ENCODE data around the gene VGF.
A peak's percentile ranks its signal among the peaks of the same experiment; 100 is the strongest.
"Not testable (repeated sequence)": the region's sequence is repeated elsewhere in the genome, so short reads cannot be mapped to it uniquely, and the experiment has no call there.

The VGF gene

DNA sequence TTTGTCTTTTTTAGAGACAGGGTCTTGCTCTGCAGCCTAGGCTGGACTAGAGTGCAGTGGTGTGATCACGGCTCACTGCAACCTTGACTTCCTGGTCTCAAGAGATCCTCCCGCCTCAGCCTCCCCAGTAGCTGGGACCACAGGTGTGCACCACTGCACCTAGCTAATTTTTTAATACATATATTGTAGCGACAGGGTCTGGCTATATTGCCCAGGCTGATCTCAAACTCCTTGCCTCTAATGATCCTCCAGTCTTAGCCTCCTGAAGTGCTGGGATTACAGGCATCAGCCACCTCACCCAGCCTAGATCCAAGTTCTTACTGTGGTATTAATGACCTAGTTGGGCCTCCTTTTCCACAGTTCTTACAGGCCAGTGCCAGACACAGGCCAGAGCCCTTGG lies 50.2 kb downstream of the VGF start:
- no peak overlapping the region for H2BK5ac ChIP-seq (ENCODE audit: low read depth, low read length, poor library complexity)
- peak overlapping the region; percentile 5 for H4K91ac ChIP-seq (ENCODE audit: low read depth, low read length)
- no peak overlapping the region for H3K9ac ChIP-seq (ENCODE audit: low read length)
- no peak overlapping the region for H2AK5ac ChIP-seq (ENCODE audit: low read length)
- H3K79me2 ChIP-seq (ENCODE audit: control insufficient read depth, insufficient read depth, low read length, poor library complexity), result no peaks in the 10 kb centered on the region
- no peaks in the 10 kb centered on the region for H3K27me3 ChIP-seq (ENCODE audit: insufficient read depth, low read length)
- H3K18ac ChIP-seq (ENCODE audit: low read length), result no peak overlapping the region
- peaks cover 20% of the 10 kb centered on the region for H3K79me1 ChIP-seq (ENCODE audit: low read length)
- no peak overlapping the region for H4K8ac ChIP-seq (ENCODE audit: low read depth, low read length)
- no CpG with 5 or more reads among the region's 3 CpGs for WGBS (ENCODE audit: extremely low coverage, insufficient coverage, insufficient read length)
- H4K12ac ChIP-seq (ENCODE audit: low read depth, low read length), result no peak overlapping the region
- H3K14ac ChIP-seq (ENCODE audit: low read length), result no peak overlapping the region
- H3K4me2 ChIP-seq (ENCODE audit: low read length), result no peak overlapping the region
- H3K9me3 ChIP-seq (ENCODE audit: insufficient read depth, low read depth, low read length), result no peaks in the 10 kb centered on the region
- no peaks in the 10 kb centered on the region for H3K36me3 ChIP-seq (ENCODE audit: control insufficient read depth in 1 of 2, insufficient read depth in 2 of 2, low read length in 2 of 2)
- H3K4me3 ChIP-seq (ENCODE audit: low read depth, low read length), result no peak overlapping the region
- H3K4ac ChIP-seq (ENCODE audit: low read depth, low read length), result no peak overlapping the region
- no peak overlapping the region for H2AFZ ChIP-seq (ENCODE audit: insufficient read depth, low read length, poor library complexity)
- no peak overlapping the region for H2BK120ac ChIP-seq (ENCODE audit: insufficient read depth, low read length, poor library complexity)
- no peak overlapping the region for H2BK12ac ChIP-seq (ENCODE audit: low read length)
- peak; percentile 0 to 4 for DNase-seq
- H3K27ac ChIP-seq (ENCODE audit: low read depth, low read length), result no peak overlapping the region
- peaks cover 13 to 14% of the 10 kb centered on the region in 2 experiments for H3K4me1 ChIP-seq (ENCODE audit: control insufficient read depth in 1 of 2, insufficient read depth in 2 of 2, low read length in 2 of 2)
- no peak overlapping the region for H3K23ac ChIP-seq (ENCODE audit: low read length)

DNA sequence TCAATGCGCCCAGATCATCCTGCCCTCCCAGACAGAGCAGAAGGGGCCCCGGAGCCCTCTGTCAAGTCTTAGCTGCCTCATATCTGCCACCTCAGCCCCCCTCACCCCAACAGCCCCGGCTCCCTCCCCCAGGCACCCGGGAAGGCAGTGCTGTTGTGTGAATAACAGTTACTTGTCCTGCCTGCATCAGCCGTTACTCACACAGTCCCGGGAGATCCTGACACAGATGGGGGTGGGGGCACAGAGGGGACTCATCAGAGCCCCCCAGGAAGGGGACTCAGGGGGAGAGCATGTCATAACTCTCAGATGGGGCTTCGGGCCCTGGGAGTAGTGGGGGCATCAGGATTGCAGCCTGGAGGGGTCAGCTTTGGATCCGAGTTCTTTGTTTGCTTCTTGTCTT lies 50.9 kb downstream of the VGF start:
- Histone ChIP-seq H3K9ac (ENCODE audit: low read length) (no peak overlapping the region), H3K79me1 (ENCODE audit: low read length) (peaks cover 20% of the 10 kb centered on the region), H2AFZ (ENCODE audit: insufficient read depth, low read length, poor library complexity) (no peak overlapping the region), H3K14ac (ENCODE audit: low read length) (no peak overlapping the region), H4K12ac (ENCODE audit: low read depth, low read length) (no peak overlapping the region), H3K18ac (ENCODE audit: low read length) (no peak overlapping the region), H3K4me2 (ENCODE audit: low read length) (no peak overlapping the region), H3K23ac (ENCODE audit: low read length) (no peak overlapping the region), H2AK5ac (ENCODE audit: low read length) (no peak overlapping the region), H4K91ac (ENCODE audit: low read depth, low read length) (peak overlapping the region; percentile 39), H2BK120ac (ENCODE audit: insufficient read depth, low read length, poor library complexity) (no peak overlapping the region), H3K79me2 (ENCODE audit: control insufficient read depth, insufficient read depth, low read length, poor library complexity) (no peaks in the 10 kb centered on the region), H3K36me3 (ENCODE audit: control insufficient read depth in 1 of 2, insufficient read depth in 2 of 2, low read length in 2 of 2) (no peaks in the 10 kb centered on the region), H3K4me1 (ENCODE audit: control insufficient read depth in 1 of 2, insufficient read depth in 2 of 2, low read length in 2 of 2) (peaks cover 11 to 13% of the 10 kb centered on the region in 2 experiments), H2BK5ac (ENCODE audit: low read depth, low read length, poor library complexity) (no peak overlapping the region), H3K4ac (ENCODE audit: low read depth, low read length) (no peak overlapping the region), H4K8ac (ENCODE audit: low read depth, low read length) (no peak overlapping the region), H3K27ac (ENCODE audit: low read depth, low read length) (no peak overlapping the region), H3K27me3 (ENCODE audit: insufficient read depth, low read length) (no peaks in the 10 kb centered on the region), H3K9me3 (ENCODE audit: insufficient read depth, low read depth, low read length) (no peaks in the 10 kb centered on the region), H3K4me3 (ENCODE audit: low read depth, low read length) (no peak overlapping the region), H2BK12ac (ENCODE audit: low read length) (no peak overlapping the region)
- WGBS (ENCODE audit: extremely low coverage, insufficient coverage, insufficient read length), result no CpG with 5 or more reads among the region's 8 CpGs
- peak in 1 of 2 donors; percentile 0 for DNase-seq

DNA sequence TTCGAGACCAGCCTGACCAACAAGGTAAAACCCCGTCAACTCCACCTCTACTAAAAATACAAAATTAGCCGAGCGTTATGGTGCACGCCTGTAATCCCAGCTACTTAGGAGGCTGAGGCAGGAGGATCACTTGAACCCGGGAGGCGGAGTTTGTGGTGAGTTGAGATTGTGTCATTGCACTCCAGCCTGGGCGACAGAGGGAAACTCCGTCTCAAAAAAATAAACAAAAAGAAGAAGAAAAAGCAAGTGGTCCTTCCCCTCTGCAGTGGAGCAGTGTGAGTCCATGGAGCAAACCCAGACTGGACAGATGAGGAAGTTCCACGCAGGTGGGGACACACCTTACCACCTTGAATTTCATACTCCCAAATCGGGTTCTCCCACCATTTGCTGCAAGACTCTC lies 51.5 kb downstream of the VGF start:
- H3K14ac ChIP-seq (ENCODE audit: low read length), result no peak overlapping the region
- H2BK120ac ChIP-seq (ENCODE audit: insufficient read depth, low read length, poor library complexity), result no peak overlapping the region
- H2AK5ac ChIP-seq (ENCODE audit: low read length), result no peak overlapping the region
- no CpG with 5 or more reads among the region's 11 CpGs for WGBS (ENCODE audit: extremely low coverage, insufficient coverage, insufficient read length)
- no peaks in the 10 kb centered on the region for H3K9me3 ChIP-seq (ENCODE audit: insufficient read depth, low read depth, low read length)
- H4K8ac ChIP-seq (ENCODE audit: low read depth, low read length), result no peak overlapping the region
- H3K9ac ChIP-seq (ENCODE audit: low read length), result no peak overlapping the region
- H3K4me1 ChIP-seq (ENCODE audit: control insufficient read depth in 1 of 2, insufficient read depth in 2 of 2, low read length in 2 of 2), result peaks cover 11 to 15% of the 10 kb centered on the region in 2 experiments
- peak overlapping the region; percentile 39 for H4K91ac ChIP-seq (ENCODE audit: low read depth, low read length)
- H3K79me1 ChIP-seq (ENCODE audit: low read length), result peaks cover 18% of the 10 kb centered on the region
- no peaks in the 10 kb centered on the region for H3K36me3 ChIP-seq (ENCODE audit: control insufficient read depth in 1 of 2, insufficient read depth in 2 of 2, low read length in 2 of 2)
- H3K27ac ChIP-seq (ENCODE audit: low read depth, low read length), result no peak overlapping the region
- DNase-seq, result peak in 1 of 2 donors; percentile 0
- H3K4ac ChIP-seq (ENCODE audit: low read depth, low read length), result no peak overlapping the region
- H3K4me2 ChIP-seq (ENCODE audit: low read length), result no peak overlapping the region
- H2BK12ac ChIP-seq (ENCODE audit: low read length), result no peak overlapping the region
- H2AFZ ChIP-seq (ENCODE audit: insufficient read depth, low read length, poor library complexity), result no peak overlapping the region
- H4K12ac ChIP-seq (ENCODE audit: low read depth, low read length), result no peak overlapping the region
- H2BK5ac ChIP-seq (ENCODE audit: low read depth, low read length, poor library complexity), result no peak overlapping the region
- H3K79me2 ChIP-seq (ENCODE audit: control insufficient read depth, insufficient read depth, low read length, poor library complexity), result no peaks in the 10 kb centered on the region
- no peak overlapping the region for H3K4me3 ChIP-seq (ENCODE audit: low read depth, low read length)
- H3K23ac ChIP-seq (ENCODE audit: low read length), result no peak overlapping the region
- no peaks in the 10 kb centered on the region for H3K27me3 ChIP-seq (ENCODE audit: insufficient read depth, low read length)
- H3K18ac ChIP-seq (ENCODE audit: low read length), result no peak overlapping the region

DNA sequence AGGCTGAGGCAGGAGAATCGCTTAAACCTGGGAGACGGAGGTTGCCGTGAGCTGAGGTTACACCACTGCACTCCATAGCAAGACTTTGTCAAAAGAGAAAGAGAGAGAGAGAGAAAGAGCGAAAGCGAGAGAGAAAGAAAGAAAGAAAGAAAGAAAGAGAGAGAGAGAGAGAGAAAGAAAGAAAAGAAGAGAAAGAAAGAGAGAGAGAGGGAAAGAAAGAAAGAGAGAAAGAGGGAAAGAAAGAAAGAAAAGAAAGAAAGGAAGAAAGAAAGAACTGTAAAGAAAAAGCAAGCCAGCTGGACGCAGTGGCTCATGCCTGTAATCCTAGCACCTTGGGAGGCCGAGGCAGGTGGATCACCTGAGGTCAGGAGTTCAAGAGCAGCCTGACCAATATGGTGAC lies 52.2 kb downstream of the VGF start:
- not testable (repeated sequence) for H3K18ac ChIP-seq (ENCODE audit: low read length); H2BK12ac ChIP-seq (ENCODE audit: low read length); H3K4ac ChIP-seq (ENCODE audit: low read depth, low read length); H3K23ac ChIP-seq (ENCODE audit: low read length); H4K91ac ChIP-seq (ENCODE audit: low read depth, low read length); H3K27me3 ChIP-seq (ENCODE audit: insufficient read depth, low read length); H2AFZ ChIP-seq (ENCODE audit: insufficient read depth, low read length, poor library complexity); H3K4me2 ChIP-seq (ENCODE audit: low read length); H3K79me2 ChIP-seq (ENCODE audit: control insufficient read depth, insufficient read depth, low read length, poor library complexity); H3K9me3 ChIP-seq (ENCODE audit: insufficient read depth, low read depth, low read length); H2BK120ac ChIP-seq (ENCODE audit: insufficient read depth, low read length, poor library complexity); H3K36me3 ChIP-seq (ENCODE audit: control insufficient read depth in 1 of 2, insufficient read depth in 2 of 2, low read length in 2 of 2); H2AK5ac ChIP-seq (ENCODE audit: low read length); H4K8ac ChIP-seq (ENCODE audit: low read depth, low read length); H3K4me3 ChIP-seq (ENCODE audit: low read depth, low read length); DNase-seq; H4K12ac ChIP-seq (ENCODE audit: low read depth, low read length); H3K14ac ChIP-seq (ENCODE audit: low read length); H2BK5ac ChIP-seq (ENCODE audit: low read depth, low read length, poor library complexity); H3K9ac ChIP-seq (ENCODE audit: low read length); H3K27ac ChIP-seq (ENCODE audit: low read depth, low read length)
- no CpG with 5 or more reads among the region's 7 CpGs for WGBS (ENCODE audit: extremely low coverage, insufficient coverage, insufficient read length)
- Histone ChIP-seq H3K79me1 (ENCODE audit: low read length) (peaks cover 15% of the 10 kb centered on the region), H3K4me1 (ENCODE audit: control insufficient read depth in 1 of 2, insufficient read depth in 2 of 2, low read length in 2 of 2) (peaks cover 10 to 13% of the 10 kb centered on the region in 2 experiments)

Data from trophoblast cell (in vitro differentiated cells and primary cell).